ENCODE results near the gene WNT10A. TPM values are rescaled to one million over a fixed set of nuclear protein-coding genes. Genes with fewer than 3 reads are reported as not detected.
"Not testable (repeated sequence)": the region's sequence is repeated elsewhere in the genome, so short reads cannot be mapped to it uniquely, and the experiment has no call there.

The WNT10A gene
- total RNA-seq, 1 donor from 2014 or later = 0.35 TPM

GRCh38 chr2:218834685-218835084 is 46.0 kb upstream of the WNT10A start:
- H3K9me3 ChIP-seq = no peaks in the 10 kb centered on the region
- no peaks in the 10 kb centered on the region for H3K4me1 ChIP-seq
- intact Hi-C loops (cut with DNase I) = no loop called here
- ATAC-seq (no peak), DNase-seq (peak; percentile 2)
- H3K4me3 ChIP-seq = no peak overlapping the region
- no peaks in the 10 kb centered on the region for H3K36me3 ChIP-seq
- no peak for TF ChIP-seq CTCF (IDR thresholded peaks at IDR 0.05)
- H3K27ac ChIP-seq = no peak overlapping the region
- H3K27me3 ChIP-seq (ENCODE audit: low read depth) = peaks cover 6% of the 10 kb centered on the region

- Histone ChIP-seq H3K4me3 (no peak overlapping the region), H3K4me1 (no peaks in the 10 kb centered on the region), H3K27ac (no peak overlapping the region), H3K9me3 (no peaks in the 10 kb centered on the region), H3K36me3 (no peaks in the 10 kb centered on the region), H3K27me3 (ENCODE audit: low read depth) (peaks cover 6% of the 10 kb centered on the region)
- intact Hi-C loops (cut with DNase I) = no loop called here
- DNase-seq (no peak), ATAC-seq (no peak)
- TF ChIP-seq CTCF (IDR thresholded peaks at IDR 0.05) = no peak
Measured at GRCh38 chr2:218837495-218837894, 43.2 kb upstream of the WNT10A start.

- no peak overlapping the region for H3K4me3 ChIP-seq
- no peaks in the 10 kb centered on the region for H3K4me1 ChIP-seq
- ATAC-seq (peak; percentile 49 to 53), DNase-seq (peak; percentile 13)
- intact Hi-C loops (cut with DNase I) = no loop called here
- no peaks in the 10 kb centered on the region for H3K9me3 ChIP-seq
- H3K36me3 ChIP-seq = no peaks in the 10 kb centered on the region
- H3K27ac ChIP-seq = no peak overlapping the region
- no peak for TF ChIP-seq CTCF (IDR thresholded peaks at IDR 0.05)
- H3K27me3 ChIP-seq (ENCODE audit: low read depth) = peaks cover 6% of the 10 kb centered on the region
Measured at GRCh38 chr2:218839430-218839829, 41.2 kb upstream of the WNT10A start.

GRCh38 chr2:218839888-218840287 is 40.8 kb upstream of the WNT10A start:
- peaks cover 6% of the 10 kb centered on the region for H3K27me3 ChIP-seq (ENCODE audit: low read depth)
- intact Hi-C loops (cut with DNase I) = loop anchor here (10.0 kb wide), 1 partner anchor 125 kb away; the partner anchor contains the start of gene TTLL4
- H3K9me3 ChIP-seq = no peaks in the 10 kb centered on the region
- no peaks in the 10 kb centered on the region for H3K4me1 ChIP-seq
- ATAC-seq (no peak), DNase-seq (no peak)
- no peak overlapping the region for H3K27ac ChIP-seq
- TF ChIP-seq CTCF (IDR thresholded peaks at IDR 0.05) = no peak
- H3K36me3 ChIP-seq = no peaks in the 10 kb centered on the region
- H3K4me3 ChIP-seq = no peak overlapping the region

- intact Hi-C loops (cut with DNase I) = loop anchor here (10.0 kb wide), 1 partner anchor 130 kb away; the partner anchor contains the start of gene TTLL4
- not testable (repeated sequence) for H3K36me3 ChIP-seq; H3K27ac ChIP-seq; DNase-seq; ATAC-seq; H3K4me3 ChIP-seq; H3K4me1 ChIP-seq; H3K27me3 ChIP-seq (ENCODE audit: low read depth); H3K9me3 ChIP-seq
Measured at GRCh38 chr2:218844334-218844733, 36.3 kb upstream of the WNT10A start.

GRCh38 chr2:218846963-218847362 is 33.7 kb upstream of the WNT10A start:
- H3K27ac ChIP-seq, DNase-seq: not testable (repeated sequence)

More at GRCh38 chr2:218846963-218847362, 33.7 kb upstream of the WNT10A start:
- peaks cover 31% of the 10 kb centered on the region for H3K27me3 ChIP-seq (ENCODE audit: low read depth)
- not testable (repeated sequence) for H3K4me3 ChIP-seq, H3K36me3 ChIP-seq, ATAC-seq, H3K9me3 ChIP-seq, H3K4me1 ChIP-seq
- intact Hi-C loops (cut with DNase I) = loop anchor here (10.0 kb wide), 1 partner anchor 132 kb away; the partner anchor contains the start of gene TTLL4
